ENCODE measurements around the gene CAMKK1.

Gene CAMKK1

DNA sequence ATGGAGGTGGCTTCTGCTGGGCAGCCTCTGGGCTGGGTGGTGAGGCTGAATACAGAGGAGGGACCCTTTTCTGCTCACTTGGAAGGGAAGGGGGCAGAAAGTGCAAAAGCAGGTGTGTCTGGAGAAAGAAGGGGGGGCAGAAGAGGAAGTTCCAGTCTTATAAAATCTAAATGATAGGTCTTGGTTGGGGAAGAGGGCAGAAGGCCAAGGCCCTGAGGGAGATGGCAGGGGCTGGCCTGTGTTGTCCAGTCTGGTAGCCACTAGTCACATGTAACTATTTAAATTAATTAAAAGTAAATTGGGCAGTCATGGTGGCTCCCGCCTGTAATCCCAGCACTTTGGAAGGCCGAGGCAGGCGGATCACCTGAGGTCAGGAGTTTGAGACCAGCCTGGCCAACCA lies 2.5 kb upstream of the CAMKK1 start:
- DNase-seq = no peak

DNA sequence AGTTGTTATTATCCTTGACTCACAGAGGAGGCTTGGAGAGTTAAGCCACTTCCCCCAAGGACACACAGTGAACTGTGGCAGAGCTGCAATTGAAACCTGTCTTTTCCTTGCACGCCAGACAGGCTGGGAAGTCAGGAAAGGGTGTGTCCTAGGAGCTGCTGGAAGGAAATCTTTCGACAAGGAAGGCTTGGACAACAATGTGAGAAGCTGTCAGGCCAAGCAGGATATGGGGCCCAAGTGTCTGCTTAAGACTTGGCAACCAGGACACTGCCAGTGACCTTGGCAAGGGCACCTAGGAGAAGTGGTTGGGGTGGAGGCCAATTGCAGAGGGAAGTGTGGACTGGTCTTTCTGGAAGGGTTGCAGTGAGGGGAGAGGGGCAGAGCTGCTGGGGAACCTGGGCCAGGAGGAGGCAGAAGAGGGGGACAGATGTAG lies 2.1 kb upstream of the CAMKK1 start:
- DNase-seq = peak; percentile 45 to 64

DNA sequence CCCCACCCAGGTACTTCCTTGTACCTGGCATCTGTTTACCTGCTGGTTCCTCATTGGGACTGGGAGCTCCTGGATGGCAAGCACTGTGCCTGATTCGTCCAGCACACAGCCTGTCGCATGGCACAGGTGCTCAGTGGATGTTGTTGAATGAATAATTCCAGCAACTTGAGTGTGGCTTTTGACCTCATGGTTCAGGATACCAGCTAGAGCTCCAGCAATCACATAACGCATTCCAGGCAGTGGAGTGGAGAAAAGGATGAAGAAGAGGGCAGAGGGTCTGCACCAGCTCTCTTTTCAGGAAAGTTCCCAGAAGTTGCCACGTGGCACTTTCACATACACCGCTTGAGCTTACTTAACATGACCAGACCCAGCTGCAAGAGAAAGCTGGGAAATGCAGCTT lies 1.3 kb upstream of the CAMKK1 start:
- DNase-seq = no peak

DNA sequence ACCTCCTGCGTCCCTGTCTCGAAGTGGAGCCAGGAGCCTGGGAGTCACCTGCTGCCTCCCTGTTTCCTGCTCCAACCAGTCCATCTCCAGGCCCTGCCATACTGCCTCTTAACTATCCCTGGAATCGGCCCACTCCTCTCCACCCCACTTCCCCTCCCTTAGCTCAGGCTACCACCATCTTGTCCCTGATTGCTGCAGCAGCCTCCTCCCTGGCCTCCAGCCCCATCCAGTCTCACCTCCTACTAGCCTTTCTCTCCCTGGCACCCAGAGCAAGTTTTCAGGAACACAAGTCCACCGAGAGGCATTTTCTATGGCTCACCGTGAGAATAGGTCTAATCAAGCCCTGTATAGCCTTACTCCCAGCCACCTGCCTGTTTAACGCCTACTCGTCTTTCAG lies 865 bp upstream of the CAMKK1 start:
- no peak for DNase-seq

DNA sequence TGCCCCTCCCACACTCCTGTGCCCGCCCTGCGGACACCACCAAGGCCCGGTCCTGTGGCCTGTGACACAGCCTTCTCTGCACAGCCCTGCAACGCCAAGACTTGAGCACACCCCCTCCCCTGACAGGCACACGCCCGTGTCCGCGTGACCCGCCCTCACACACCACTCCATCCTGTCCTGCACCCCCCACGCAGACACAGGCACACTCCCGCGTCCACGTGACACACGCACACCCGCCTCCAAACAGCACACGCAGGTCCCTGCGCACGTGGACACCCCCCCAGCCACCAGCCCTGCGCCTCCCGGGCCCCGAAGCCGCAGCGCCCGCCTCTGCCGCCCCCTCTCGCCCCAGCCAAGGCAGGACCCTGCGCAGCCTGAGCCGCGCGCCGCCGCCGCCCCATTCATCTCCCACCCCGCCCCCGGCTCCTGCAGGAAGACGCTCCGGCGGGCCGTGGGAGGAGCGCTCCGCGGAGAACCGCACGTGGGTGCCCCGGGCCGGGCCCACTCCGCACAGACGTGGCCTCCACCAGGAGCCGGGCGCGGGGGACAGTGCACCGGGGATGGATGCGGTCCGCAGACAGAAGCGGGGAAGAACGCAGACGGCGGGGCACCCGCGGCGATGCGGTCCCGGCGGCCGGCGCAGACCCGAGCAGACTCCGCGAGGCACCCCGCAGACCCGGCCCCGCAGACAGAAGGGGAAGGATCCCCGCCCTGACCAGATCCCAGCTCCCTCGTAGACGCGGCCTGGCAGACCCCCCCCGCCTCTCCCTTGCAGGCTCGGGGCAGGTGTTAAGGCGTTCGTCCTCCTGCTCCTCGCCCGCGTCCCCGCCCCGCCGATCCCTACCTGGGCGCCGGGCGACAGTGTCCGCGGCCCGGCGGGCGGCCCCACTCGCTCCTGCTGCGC lies 506 bp downstream of the CAMKK1 start:
- peak; percentile 95 to 97 for DNase-seq

DNA sequence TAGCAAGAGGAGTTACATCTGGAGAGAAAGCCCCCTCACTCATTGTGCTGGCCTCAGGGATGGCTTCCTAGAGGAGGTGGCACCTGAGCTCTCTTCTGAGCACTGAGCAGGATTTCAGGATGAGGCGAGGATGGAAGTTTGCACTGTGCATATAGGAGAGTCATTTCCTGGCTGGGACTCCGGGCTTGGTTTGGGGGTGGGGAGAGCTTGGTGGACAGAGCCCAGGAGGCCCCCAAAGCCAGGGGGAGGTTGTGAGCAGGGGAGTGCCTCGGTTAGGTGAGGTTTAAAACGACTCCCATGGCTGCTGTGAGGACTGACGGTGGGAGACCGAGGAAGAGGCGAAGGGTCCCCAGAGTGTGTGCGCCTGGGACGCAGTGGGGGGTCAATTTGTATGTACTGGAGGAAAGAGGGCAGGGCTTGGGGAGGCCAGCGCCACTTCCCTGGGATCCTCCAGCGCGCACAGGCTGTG lies 1.2 kb downstream of the CAMKK1 start:
- no peak for DNase-seq

DNA sequence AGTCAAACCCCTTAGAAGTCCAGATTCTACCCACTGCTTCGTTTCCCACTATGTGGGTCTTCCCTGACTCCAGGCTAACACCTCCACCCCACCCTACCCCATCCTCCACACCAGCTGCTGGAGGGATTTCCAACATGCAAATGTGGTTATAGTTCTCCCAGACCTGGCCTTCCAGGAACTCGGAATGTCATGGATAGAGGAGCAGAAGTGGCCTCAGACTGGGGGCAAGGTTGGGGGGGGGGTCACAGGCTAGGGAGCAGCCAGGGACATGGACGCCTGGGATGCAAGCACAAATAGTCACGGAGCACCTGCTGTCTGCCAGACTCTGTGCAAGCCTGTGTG lies 2.0 kb downstream of the CAMKK1 start:
- DNase-seq = no peak

DNA sequence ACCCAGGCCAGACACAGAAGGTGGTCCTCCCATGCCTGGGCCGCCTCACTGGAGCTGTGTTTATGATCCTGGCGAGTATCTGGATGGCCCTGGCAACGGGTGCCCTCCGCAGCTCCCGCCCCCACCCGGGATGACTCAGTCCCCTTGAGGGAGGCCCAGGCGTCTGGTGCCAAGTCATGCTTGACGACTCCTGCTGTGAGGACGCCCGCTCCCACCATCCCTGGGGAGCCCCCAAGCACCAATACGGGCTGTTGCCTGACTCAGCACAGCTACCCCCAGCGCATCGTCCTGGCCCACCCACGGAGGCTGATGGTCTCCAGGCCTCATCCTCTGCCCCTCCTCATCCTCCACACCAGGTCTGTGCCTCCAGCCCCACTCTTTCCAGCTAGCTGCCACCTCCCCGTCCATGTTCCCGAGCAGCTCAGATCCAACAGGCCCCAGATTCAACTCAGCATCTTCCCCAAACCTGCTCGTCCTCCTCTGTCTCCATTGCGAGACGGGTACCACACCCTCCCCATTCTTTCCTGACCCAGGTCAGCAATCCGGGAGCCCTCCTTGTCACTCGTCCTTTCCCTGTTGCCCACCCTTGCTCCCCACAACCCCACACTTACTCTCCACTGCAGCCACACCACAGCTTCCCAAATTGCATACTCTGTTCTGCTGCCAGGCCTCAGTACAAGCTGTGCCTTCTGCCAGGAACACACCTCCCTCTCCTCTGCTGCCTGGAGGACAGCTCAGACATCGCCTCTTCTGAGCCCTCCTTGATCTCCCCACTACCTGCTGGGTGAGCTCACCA lies 2.6 kb downstream of the CAMKK1 start:
- DNase-seq = peak; percentile 43 to 65

DNA sequence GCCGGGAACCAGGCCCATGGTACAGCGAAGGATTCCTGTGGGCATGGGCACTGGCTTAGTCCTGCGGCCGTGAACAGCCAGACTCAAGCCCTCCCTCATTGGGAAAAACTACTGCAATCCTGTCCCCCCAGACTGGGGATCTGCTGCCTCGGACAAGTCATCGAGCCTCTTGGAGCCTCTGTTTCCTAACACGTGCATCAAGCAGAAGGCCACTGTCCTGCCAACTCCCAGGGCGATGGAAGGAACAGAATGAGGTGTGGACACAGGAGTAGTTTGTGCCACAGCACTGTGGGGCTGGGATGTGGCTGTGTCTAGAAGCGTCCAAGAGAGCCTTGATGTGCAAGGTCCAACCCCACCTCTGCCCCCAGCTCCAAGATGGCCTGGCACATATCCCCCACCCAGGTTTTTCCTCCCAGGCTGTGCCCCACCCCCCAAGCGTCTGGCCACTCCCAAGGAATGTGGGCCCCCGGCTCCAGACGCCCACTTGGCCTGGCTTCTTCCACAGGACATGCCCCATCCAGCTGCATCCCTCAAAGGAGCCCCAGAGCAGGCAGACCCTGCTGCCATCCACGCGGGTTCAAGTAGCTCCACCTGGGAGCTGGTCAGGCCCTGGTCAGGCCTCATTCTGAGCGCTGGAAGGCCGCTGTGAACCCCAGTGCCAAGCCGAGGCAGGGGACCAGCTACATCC lies 3.4 kb downstream of the CAMKK1 start:
- no peak for DNase-seq

DNA sequence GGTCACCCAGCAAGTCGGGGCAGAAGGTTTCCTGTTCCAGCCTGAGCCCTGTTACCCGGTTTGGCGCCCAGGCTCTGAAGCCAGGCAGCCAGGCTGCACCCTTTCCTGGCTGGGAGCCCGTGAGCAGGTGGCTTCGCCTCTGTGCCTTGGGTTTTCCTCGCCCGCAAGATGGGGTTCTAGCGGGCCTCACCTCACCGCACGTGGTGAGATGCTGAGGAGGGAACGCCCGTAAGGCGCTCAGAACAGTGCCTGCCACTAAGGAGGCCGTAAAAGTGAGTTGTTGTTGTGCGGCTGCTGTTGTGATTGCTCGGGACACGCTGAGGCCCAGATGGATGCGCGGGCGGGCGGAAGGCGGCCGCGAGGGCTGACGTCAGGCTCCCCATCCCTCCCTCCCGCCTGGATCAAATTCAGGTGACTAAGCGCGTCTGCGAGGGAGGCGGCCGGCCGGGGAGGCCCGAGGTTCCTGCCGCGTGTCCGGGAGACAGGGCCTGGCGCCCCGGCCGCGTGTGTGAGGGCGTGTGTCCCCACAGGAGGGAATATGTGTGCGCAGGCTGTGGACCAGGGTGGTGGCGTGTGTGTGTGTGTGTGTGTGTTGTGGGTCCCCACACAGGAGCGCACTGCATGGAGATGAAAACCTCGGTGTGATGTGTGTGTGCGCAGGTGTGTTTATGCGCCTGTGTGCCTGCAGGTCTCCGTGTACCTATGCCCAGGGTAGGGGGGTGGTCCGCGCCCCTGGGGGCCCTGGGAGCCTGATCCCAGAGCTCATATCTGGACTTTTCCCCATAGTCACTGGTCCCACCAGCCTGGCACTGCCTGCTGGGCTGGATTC lies 4.3 kb downstream of the CAMKK1 start:
- DNase-seq = peak in 1 of 2 donors; percentile 25

DNA sequence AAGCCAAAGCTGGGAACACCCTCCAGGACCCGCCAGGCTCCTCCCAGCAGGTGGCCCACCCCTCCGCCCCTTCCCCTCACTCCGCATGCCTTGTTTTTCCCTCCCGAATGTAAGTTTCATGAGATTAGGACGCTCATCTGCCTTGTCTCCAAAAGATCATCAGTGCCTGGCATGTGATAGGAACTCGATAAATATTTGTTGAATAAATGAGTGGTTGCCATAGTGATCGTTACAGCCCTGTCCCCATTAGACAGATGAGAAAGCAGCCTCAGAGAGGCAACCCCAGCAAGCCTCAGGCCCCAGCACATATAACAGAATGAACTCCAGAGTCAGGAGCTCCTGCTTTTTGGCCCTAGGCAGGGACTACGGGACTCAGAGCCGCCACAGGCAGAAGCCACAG lies 5.0 kb downstream of the CAMKK1 start:
- no peak for DNase-seq

DNA sequence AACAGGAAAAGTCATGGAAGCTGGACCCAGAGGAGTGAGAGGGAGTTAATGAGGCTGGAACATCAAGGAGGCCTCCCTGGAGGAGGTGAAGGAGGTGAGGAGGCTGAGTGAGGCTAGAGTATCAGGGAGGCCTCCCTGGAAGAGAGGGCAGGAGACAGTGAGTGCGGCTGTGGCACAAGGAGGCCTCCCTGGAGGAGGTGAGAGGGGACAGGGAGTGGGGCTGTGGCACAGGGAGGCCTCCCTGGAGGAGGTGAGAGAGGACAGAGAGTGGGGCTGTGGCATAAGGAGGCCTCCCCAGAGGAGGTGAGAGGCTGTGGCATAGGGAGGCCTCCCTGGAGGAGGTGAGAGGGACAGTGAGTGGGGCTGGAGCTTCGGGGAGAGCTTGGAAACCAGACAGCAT lies 5.5 kb downstream of the CAMKK1 start:
- no peak for DNase-seq

DNA sequence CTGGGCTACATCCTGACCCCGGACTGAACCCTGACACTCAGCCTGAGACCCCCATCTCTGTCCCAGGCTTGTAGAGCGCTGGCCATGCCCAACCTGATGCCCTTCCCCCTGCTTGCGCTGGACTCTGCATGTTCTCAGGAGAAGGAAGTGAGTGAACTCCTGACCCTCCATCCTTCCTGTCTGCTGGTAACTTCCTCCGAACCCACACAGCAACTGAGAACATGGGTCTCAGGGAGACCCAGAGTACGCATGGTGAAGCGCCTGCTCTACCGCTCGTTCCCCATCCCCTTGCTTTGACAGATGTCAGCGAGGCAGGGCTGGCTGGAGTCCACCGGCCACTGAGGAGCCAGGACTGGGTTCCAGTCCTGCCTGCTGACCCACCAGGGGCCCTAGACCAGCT lies 6.1 kb downstream of the CAMKK1 start:
- DNase-seq = peak; percentile 75 to 87

DNA sequence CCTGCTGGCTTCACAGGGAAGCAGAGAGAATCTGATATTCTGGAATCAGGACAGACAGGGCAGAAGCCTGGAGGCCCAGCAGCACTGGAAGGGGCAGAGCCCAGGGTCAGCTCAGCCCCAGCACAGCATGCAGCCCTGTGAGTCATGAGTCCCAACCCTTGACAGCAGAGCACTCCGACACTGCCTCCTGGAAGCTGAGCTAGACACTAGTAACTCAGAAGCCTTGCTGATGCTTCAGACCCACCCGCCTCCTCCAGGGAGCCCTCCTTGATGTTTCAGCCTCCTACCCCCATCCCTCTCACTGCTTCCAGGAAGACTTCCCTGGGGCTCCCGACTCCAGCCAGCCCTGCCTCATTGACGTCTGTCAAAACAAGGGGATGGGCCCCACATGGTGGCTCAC lies 6.9 kb downstream of the CAMKK1 start:
- peak; percentile 10 to 27 for DNase-seq

DNA sequence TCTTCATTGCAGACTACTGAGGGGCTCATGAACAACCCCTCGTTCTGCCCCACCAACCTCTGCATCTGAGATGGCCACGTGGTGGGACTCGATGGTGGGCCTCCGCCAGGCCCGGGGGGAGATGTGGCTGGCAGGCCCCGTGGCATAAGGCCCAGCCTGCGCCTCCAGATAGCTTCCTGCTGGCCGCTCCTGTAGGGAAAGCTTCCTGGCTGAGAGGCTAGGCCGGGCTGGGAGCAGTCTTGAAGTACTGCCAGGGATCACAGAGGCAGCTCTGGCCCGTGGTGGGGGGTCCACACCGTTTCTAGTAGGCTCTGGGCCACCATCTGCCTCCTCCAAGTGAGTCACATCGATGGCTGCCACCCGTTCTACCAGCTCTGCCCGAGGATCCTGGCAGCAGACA lies 7.6 kb downstream of the CAMKK1 start:
- DNase-seq = no peak

DNA sequence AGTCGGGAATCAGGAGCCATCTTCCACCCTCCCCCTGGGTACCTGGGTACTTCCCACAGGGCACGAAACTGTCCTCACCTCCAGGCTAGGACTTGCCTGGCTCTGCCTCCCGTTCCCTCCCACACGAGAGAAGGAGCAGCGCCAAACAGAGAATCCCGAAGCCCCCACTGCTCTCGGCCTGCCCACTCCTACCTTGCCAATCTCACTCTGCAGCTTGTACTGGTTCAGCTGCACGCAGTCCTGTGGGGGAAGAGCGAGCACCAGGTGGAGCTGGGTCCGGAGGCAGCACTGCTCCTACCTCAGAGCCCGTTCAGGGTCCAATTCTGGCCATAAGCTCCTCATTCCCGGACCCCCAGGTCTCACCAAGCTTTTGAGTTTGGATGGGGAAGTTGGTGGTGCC lies 8.7 kb downstream of the CAMKK1 start:
- no peak for DNase-seq

DNA sequence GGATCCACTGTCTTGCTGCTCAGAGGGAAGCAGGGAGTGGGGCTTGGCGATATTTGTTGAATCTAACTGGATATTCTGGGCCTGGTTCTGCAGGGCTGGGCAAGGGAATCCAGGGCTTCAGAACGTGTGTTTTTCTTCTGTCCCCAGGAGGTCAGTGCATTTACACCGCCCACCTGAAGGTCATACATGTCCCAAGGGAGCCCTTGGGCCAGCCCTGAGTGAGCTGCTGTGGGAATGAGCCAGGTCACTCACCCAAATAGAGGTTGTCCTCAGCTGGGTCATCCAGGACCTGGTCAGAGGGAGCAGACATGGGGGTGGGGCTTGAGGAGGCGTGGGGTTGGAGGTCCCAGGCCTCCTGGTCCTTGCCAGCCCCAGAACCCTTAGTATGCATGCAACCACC lies 10.6 kb downstream of the CAMKK1 start:
- DNase-seq = no peak

DNA sequence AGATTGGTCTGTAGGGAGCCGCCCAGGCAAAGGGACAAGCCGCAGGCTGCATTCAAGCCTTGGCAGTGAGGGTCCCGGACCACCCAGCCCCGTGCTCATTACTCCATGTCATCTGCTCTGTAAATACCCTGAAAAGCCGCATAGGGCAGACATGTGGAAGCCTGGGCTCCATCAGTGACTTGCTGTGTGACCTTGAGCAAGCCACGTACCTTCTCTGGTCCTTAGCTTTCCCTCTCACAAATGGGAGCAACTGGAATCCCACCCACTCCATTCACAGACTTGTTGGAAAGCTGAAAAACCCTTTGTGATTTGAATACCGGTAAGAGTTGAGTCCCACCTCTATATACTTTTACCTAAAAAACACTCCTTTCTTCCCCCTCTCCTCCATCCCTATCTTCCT lies 11.9 kb downstream of the CAMKK1 start:
- DNase-seq = no peak

DNA sequence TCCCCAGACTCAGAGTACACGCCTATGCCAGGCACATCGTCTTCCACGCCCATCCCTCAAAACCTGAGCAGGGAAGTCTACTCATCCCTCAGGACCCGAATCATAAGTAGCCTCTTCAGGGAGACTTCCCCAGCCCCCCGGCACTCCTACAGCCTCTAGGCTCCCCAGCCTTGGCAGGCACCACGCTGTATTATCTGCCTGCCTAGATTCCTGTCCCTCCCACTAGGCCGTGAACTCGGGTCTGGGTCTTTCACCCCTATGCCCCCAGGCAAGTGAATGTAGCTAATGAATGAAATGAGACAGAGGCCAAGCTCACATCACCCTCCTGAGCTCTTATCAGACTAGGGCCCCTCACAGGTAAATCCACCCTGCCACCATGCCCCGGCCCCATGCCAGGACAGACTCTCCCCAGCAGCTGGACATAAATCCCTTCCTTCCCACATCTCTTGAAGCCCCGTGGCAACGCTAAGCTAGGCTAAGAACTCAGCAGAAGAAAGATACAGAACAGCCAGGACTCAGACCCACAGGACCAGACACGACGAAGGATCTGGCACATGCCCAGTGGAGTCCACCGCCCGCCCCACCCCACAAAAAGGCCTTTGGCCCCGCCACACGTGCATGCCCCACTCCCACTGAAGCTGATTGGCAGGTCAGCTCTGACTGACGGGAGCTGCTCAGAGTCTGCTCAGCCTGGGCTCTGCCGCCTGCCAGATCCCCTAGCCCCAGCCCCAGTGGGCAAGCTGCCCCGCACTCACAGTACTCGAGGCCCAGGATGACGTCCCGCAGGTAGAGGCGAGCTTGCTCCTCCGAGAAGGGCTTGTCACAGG lies 13.0 kb downstream of the CAMKK1 start:
- DNase-seq = no peak

DNA sequence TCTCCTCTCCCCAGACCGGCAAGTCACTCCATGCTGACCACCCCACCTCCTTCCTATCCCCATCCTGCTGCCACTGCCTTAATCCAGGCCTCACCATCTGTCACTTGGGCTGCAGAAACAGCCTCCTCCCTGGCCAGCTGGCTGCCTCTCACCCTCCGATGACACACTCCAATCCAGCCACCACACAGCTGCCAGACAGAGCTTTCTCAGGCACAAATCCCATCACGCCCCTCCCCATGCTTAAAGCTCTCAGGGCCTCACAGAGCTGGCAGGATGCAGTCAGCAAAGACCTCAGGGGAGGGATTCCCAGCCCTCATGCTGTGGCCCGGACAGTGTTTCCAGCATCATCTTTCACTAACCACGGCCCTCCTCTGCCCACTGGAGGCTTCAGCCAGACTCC lies 13.7 kb downstream of the CAMKK1 start:
- no peak for DNase-seq

DNA sequence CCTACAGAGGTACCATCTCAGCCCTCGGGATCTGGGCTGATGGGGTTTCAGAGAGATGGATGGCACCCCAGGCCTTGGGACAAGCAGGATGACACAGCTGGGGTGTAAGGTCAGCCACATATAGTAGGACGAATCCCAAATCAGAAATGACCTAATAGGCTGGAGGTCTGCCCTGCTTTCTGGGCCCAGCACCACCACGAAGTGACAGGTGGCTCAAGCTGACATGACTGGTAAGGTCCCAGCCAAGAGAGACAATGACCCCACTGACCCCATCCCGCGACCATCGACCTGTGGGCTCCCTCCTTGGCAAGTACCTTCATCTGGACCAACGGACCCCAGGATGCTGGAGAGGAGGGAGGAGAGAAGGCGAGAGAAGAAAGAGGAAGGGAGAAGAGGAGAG lies 15.6 kb downstream of the CAMKK1 start:
- no peak for DNase-seq

Measured in inflammatory macrophage (primary cell).